Measurements from ENCODE around the gene CHD8. TPM values are rescaled to one million over a fixed set of nuclear protein-coding genes. Genes with fewer than 3 reads are reported as not detected.
"Not testable (repeated sequence)": the region's sequence is repeated elsewhere in the genome, so short reads cannot be mapped to it uniquely, and the experiment has no call there.

The CHD8 gene
- total RNA-seq, 1 donor from 2014 or later: 68.9 TPM

GRCh38 chr14:21373980-21374379 is 81.9 kb downstream of the CHD8 start:
- no peak for DNase-seq (ENCODE audit: low spot score in 2 of 2)
- FAIRE-seq: no peak

DNA sequence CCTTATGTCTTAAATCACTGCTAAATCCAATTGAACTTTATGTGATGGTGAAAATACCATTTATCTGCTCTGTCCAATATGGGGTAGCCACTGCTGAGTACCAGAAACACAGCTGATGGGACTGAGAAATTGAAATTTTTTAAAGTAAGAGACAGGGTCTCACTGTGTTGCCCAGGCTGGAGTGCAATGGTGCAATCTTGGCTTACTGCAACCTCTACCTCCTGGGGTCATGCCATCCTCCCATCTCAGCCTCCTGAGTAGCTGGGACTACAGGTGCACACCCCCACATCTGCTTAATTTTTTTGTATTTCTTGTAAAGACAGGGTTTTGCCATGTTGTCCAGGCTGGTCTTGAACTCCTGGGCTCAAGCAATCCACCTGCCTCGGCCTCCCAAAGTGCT is 83.1 kb downstream of the CHD8 start:
- DNase-seq (ENCODE audit: low spot score in 2 of 2); FAIRE-seq: not testable (repeated sequence)

DNA sequence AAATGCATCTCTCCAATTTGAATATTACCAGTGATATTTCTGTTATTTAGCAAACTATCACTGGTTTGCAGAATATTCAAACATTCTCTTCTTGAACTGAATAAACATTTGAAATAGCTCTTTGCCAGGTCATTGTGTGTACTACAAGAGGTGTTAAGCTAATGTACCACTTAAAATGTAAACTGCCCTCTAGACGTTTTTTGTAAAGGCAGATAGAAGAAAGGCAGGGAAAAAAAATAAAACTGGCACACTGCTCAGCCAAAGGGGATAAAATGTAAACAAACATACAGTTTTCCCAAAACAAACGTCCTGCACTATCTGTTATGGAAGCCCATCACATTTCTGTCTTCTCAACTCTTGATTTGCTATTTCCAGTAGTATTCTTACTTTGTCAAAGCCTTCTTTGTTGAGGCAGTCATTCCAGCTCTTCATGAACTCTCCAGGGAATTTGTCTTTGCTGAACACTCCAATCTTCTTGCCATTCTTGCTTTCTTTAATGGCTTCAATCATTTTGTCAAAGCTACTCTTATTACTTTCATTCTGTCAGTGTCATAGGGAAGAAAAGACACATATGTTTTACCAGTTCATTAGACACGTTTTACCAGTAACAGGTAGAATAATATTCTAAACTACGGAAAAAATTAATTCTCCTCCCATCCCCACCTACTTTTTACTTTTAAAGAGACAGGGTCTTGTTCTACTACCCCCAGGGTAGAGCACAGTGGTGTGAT is 85.8 kb downstream of the CHD8 start:
- FAIRE-seq: no peak

GRCh38 chr14:21367582-21368144 is 88.3 kb downstream of the CHD8 start:
- FAIRE-seq: no peak
- DNase-seq (ENCODE audit: low spot score in 2 of 2): no peak

More for the DNA sequence above, 85.8 kb downstream of the CHD8 start:
- no peak for DNase-seq (ENCODE audit: low spot score in 2 of 2)

DNA sequence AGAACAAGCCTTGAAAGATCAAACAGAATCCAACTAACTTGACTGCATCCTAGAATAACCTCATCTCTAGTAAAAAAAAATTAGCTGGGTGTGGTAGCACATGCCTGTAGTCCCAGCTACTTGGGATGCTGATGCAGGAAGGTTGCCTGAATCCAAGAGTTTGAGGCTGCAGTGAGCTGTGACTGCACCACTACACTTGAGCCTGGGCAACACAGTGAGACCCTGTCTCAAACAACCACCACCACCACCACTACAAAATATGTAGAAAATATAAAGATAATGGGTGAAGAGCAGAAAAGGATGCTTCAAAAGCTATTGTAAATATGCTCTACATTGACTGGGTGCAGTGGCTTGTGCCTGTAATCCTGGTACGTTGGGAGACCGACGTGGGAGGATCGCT is 99.4 kb downstream of the CHD8 start:
- no peak for DNase-seq (ENCODE audit: low spot score in 2 of 2)
- no peak for FAIRE-seq

- FAIRE-seq (no peak), DNase-seq (ENCODE audit: low spot score in 2 of 2) (no peak)
These were observed 103.3 kb downstream of the CHD8 start for GRCh38 chr14:21352587-21352986.

DNA sequence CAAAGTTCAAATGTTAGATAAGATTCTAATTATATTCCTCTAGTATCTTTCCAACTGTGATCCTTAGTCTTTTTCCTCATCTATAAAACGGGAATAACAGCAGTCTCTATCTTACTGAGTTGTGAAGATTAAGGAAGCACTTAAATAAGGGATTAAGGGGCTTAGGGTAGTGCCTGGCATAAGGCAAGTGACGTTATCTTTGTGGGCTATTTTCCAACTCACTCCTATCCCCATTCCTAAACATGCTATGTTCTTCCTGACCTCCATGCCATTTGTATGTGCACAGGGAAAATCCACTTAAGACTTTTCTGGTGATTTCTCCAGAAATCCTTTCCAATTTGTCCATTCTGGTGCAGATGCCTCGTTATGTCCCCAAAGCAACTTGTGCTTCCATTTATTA is 105.4 kb downstream of the CHD8 start:
- DNase-seq (ENCODE audit: low spot score in 2 of 2) (no peak), FAIRE-seq (no peak)

DNA sequence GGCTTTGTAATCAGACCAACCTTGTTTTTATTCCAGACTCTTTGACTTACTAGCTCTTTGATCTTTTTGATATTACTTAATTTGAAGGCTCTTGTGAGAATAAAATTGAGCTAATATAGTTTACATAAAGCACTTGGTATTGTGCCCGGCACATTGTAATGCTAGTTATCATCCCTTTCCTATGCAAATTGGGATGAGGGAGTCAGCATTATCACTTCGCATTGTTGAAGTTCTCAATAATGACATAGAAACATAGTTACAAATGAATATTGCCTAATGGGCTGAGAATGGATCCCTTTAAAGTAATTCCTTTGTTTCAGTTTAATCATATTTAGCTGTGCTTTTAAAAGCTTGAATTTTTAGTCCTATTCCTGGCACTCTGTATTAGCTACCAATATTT is 108.7 kb downstream of the CHD8 start:
- no peak for FAIRE-seq
- no peak for DNase-seq (ENCODE audit: low spot score in 2 of 2)

DNA sequence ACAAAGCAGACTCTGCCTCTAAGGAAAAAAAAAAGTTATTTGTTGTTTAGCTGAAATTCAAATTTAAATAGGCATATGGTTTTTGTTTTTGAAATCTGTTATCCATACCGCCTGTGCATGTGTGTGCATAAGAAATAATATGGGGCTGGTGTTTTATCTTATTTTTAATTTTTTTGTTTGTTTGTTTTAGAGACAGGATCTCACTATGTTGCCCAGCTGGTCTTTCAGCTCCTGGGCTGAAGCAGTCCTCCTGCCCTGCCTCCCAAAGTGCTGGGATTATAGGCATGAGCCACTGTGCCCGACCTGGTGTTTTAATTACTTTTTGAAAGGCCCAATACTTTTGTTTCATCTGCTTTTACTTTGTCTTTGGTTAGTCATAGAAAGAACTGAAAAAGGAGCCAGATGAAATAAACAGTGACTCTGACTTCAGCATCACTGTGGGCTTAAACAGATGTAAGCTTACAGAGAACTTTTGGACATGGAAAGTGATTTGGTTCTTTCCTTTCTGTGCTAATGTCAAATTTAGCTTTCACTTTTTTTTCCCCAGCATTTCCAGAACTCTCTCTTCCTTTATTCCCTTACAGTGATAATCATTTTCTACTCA is 109.3 kb downstream of the CHD8 start:
- DNase-seq (ENCODE audit: low spot score in 2 of 2): no peak

GRCh38 chr14:21343035-21343794 is 112.7 kb downstream of the CHD8 start:
- DNase-seq (ENCODE audit: low spot score in 2 of 2) (no peak), FAIRE-seq (no peak)

More for the DNA sequence above, 109.3 kb downstream of the CHD8 start:
- FAIRE-seq: no peak

Small RNA genes lying within 50 kb of the gene (small RNA-seq; reads per million reads assigned to genes)
- gene RN7SL650P (not detected), gene SNORD8 (5,344 reads per million, percentile 100 among the genes with 10 or more reads in this experiment), gene SNORD9 (58.3 reads per million, percentile 98 among the genes with 10 or more reads in this experiment)

Other genes starting within 250 kb of the CHD8 start
- 614 TPM for gene HNRNPC, start 186.7 kb downstream of the CHD8 start, total RNA-seq
- gene RPGRIP1, start 176.0 kb downstream of the CHD8 start, total RNA-seq: not detected
- gene SUPT16H, start 72.1 kb downstream of the CHD8 start, total RNA-seq: 104 TPM
- 56.7 TPM for gene RAB2B, start 20.8 kb upstream of the CHD8 start, total RNA-seq
- 19.6 TPM for gene TOX4, start 21.1 kb upstream of the CHD8 start, total RNA-seq
- 93.8 TPM for gene METTL3, start 55.2 kb upstream of the CHD8 start, total RNA-seq
- 10.2 TPM for gene SALL2, start 70.2 kb upstream of the CHD8 start, total RNA-seq
- gene OR10G3, start 124.0 kb upstream of the CHD8 start, total RNA-seq: not detected
- not detected for gene OR10G2, start 178.8 kb upstream of the CHD8 start, total RNA-seq
- gene OR4E2, start 197.7 kb upstream of the CHD8 start, total RNA-seq: not detected
- gene OR4E1, start 217.7 kb upstream of the CHD8 start, total RNA-seq: not detected